Suprapubic skin (tissue), 4 donors: Measurements from ENCODE around the gene NTM. TPM values are rescaled to one million over a fixed set of nuclear protein-coding genes. Genes with fewer than 3 reads are reported as not detected.

Experiments used
- DNase-seq, 2 donors: peaks; one replicate each; pipeline ENCODE4 v3.0.0-alpha.2; 2019; ENCODE audit warnings: low spot score in 2 of 2
- H3K27ac ChIP-seq: fragments of 200-600 bp; sonication (generic); one replicate; pipeline ENCODE4 v1.5.1; 2019
- H3K27me3 ChIP-seq: fragments of 200-600 bp; sonication (generic); one replicate; pipeline ENCODE4 v1.5.1; 2019
- H3K36me3 ChIP-seq: fragments of 200-600 bp; sonication (generic); one replicate; pipeline ENCODE4 v1.5.1; 2019
- H3K4me1 ChIP-seq: fragments of 200-600 bp; sonication (generic); one replicate; pipeline ENCODE4 v1.5.1; 2019
- H3K4me3 ChIP-seq: fragments of 200-600 bp; sonication (generic); one replicate; pipeline ENCODE4 v1.5.1; 2019; ENCODE audit warnings: mild to moderate bottlenecking
- H3K9me3 ChIP-seq: fragments of 200-600 bp; sonication (generic); one replicate; pipeline ENCODE4 v1.5.1; 2019
- EP300 ChIP-seq: sonication (generic); formaldehyde crosslinking; IDR thresholded peaks from one replicate; pipeline ENCODE4 v1.6.1; 2017; ENCODE audit warnings: antibody characterized with exemption
- POLR2A ChIP-seq, 2 donors: fragments of 450-650 bp; IDR thresholded peaks; one replicate each; pipeline ENCODE4 v1.6.1; 2017; ENCODE audit warnings: antibody characterized with exemption in 2 of 2, mild to moderate bottlenecking in 2 of 2, moderate library complexity in 2 of 2
- POLR2AphosphoS5 ChIP-seq, 3 donors: sonication (generic); formaldehyde crosslinking; IDR thresholded peaks; one replicate each; pipeline ENCODE4 v1.6.1; 2017; ENCODE audit warnings: antibody characterized with exemption in 3 of 3
- WGBS: methylation state at CpG from one replicate; pipeline ENCODE4 v1.1.5; 2018; 5-methylcytosine and 5-hydroxymethylcytosine counted together
- total RNA-seq, 4 donors: library from RNA; depleted of rRNA; stranded (reverse); fragments of >200 nt; gene quantifications; one replicate each; pipeline ENCODE4 v1.1.0, GENCODE V29; 2016
- TF ChIP-seq, protein P1 (sequence below), 2 donors: fragments of 200-600 bp in 1 of 2; fragments of 450-650 bp in 1 of 2; sonication (generic) in 1 of 2; IDR thresholded peaks; one replicate each; pipeline ENCODE4 v1.5.1; 2016 to 2019; ENCODE audit warnings: antibody characterized with exemption in 2 of 2, mild to moderate bottlenecking in 1 of 2, moderate library complexity in 1 of 2

The NTM gene
- total RNA-seq, 4 donors from 2014 or later, result 0.19 to 19.1 (median 2.1) TPM

DNA sequence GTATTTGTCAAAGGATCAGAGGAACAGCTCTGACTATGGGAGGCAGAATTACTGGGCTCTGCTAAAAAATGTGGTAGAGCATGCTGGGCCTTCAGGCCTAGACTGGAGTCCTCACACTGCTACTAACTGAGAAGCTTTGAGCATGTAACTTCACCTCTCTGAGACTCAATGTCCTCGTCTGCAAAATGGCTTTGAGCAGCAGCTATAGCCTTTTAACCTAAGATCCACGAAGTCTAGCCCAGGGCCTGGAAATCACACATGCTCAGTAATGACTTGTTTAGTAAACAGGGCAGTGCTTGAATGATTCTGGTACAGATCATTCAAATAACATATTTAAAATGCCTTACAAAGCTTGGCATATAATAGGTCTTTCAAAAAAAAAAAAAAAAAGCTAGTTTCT lies 221.7 kb downstream of the NTM start:
- Histone ChIP-seq H3K36me3 (no peaks in the 10 kb centered on the region), H3K27me3 (no peaks in the 10 kb centered on the region), H3K9me3 (no peaks in the 10 kb centered on the region), H3K4me1 (no peaks in the 10 kb centered on the region), H3K27ac (no peak overlapping the region), H3K4me3 (no peak overlapping the region)
- TF ChIP-seq, protein P1, sequence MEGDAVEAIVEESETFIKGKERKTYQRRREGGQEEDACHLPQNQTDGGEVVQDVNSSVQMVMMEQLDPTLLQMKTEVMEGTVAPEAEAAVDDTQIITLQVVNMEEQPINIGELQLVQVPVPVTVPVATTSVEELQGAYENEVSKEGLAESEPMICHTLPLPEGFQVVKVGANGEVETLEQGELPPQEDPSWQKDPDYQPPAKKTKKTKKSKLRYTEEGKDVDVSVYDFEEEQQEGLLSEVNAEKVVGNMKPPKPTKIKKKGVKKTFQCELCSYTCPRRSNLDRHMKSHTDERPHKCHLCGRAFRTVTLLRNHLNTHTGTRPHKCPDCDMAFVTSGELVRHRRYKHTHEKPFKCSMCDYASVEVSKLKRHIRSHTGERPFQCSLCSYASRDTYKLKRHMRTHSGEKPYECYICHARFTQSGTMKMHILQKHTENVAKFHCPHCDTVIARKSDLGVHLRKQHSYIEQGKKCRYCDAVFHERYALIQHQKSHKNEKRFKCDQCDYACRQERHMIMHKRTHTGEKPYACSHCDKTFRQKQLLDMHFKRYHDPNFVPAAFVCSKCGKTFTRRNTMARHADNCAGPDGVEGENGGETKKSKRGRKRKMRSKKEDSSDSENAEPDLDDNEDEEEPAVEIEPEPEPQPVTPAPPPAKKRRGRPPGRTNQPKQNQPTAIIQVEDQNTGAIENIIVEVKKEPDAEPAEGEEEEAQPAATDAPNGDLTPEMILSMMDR (IDR thresholded peaks at IDR 0.05), result no peak
- TF ChIP-seq EP300 (no peak), POLR2AphosphoS5 (IDR thresholded peaks at IDR 0.05) (no peak), POLR2A (IDR thresholded peaks at IDR 0.05) (no peak)
- WGBS, result 72% methylated on average over 2 of the region's 2 CpGs
- no peak for DNase-seq

DNA sequence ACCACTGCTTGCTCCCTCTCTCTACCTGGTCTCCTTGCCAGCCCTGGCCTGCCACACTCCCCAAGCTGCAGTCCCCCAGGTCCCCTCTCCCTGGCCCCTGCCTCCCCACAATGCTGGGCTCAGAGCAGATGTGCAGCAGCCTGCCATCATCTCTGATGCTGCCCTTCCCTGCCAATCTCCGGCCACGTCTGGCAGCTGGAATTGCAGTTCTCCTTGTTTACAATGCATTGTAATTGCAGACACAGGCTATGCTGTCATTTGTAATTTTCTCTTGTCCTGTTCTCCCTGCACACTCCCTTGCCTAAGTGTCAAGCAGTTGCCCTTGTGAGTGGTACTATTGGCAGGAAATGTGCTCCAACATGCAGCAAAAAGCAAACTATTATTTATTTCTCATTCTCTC lies 222.3 kb downstream of the NTM start:
- WGBS, result 63% methylated on average over 2 of the region's 2 CpGs
- H3K27ac ChIP-seq, result no peak overlapping the region
- DNase-seq, result no peak

DNA sequence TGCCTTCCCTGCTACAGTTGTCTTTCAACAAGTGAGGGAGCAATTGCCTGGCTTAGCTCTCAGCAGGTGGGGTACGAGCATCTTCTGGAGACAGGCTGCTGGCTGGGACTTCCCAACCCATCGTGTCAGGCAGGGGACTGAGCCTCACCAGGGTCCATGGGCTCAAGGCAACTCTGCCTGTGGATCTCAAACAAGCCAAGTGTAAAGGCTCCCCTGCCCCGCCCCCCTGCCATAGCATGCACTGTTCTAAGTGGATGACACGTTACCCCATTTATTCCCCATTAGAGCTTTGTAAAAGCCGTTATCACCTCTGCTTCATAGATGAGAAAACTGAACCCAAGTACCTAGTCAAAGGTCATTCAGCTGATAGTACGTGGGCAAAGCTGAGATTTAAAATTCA lies 222.9 kb downstream of the NTM start:
- H3K36me3 ChIP-seq, result no peaks in the 10 kb centered on the region
- no peak overlapping the region for H3K27ac ChIP-seq
- TF ChIP-seq EP300 (no peak), POLR2A (IDR thresholded peaks at IDR 0.05) (no peak), POLR2AphosphoS5 (IDR thresholded peaks at IDR 0.05) (no peak)
- TF ChIP-seq, protein P1 (IDR thresholded peaks at IDR 0.05), result no peak
- no peaks in the 10 kb centered on the region for H3K4me1 ChIP-seq
- no peak overlapping the region for H3K4me3 ChIP-seq
- WGBS, result 61% methylated on average over 6 of the region's 6 CpGs
- DNase-seq, result no peak
- no peaks in the 10 kb centered on the region for H3K27me3 ChIP-seq
- H3K9me3 ChIP-seq, result no peaks in the 10 kb centered on the region

More for the DNA sequence above, 222.3 kb downstream of the NTM start:
- H3K9me3 ChIP-seq, result no peaks in the 10 kb centered on the region
- TF ChIP-seq, protein P1 (IDR thresholded peaks at IDR 0.05), result no peak
- TF ChIP-seq POLR2AphosphoS5 (IDR thresholded peaks at IDR 0.05) (no peak), POLR2A (IDR thresholded peaks at IDR 0.05) (no peak), EP300 (no peak)
- no peaks in the 10 kb centered on the region for H3K27me3 ChIP-seq
- no peaks in the 10 kb centered on the region for H3K4me1 ChIP-seq
- no peaks in the 10 kb centered on the region for H3K36me3 ChIP-seq
- H3K4me3 ChIP-seq, result no peak overlapping the region

DNA sequence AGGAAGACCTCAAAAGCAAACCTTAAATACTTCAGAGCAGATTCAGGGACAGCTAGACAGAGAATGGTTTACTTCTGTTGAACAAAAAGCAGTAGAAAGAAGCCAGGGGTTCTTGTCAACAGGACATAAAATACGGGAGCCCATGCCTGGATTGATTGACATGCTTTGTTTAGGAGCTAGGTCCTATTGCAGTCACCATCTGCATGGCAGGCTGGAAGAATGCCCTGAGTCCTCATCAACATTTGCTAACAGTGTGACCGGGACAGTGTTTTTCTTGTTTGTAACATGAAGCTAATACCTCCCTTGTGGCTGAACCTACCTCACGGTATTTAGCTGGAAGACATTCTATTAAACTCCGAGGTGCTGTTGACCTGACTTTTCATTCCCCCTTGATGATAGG lies 225.4 kb downstream of the NTM start:
- DNase-seq, result no peak
- Histone ChIP-seq H3K4me1 (no peaks in the 10 kb centered on the region), H3K36me3 (no peaks in the 10 kb centered on the region), H3K4me3 (no peak overlapping the region), H3K27me3 (no peaks in the 10 kb centered on the region), H3K27ac (no peak overlapping the region), H3K9me3 (no peaks in the 10 kb centered on the region)
- WGBS, result 49% methylated on average over 4 of the region's 4 CpGs
- TF ChIP-seq POLR2A (IDR thresholded peaks at IDR 0.05), result no peak

DNA sequence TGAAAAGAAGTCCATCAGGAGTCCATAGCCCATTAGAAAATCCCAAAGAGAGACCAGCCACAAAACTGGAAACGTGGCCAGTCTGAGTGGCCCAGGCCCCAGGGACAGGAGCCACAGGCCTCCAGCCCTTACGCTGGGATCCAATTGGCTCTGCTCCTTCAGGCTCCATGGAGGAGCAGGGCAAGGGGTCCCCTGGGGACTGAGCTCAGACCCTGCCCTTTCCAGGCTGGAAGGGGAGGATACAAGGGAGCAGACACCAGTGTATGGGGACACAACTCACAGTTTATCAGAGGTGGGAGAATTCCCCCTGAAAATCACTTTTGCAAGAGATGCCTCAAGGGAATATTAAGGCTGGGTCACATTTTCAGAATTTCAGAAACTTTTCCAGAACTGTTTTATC lies 227.5 kb downstream of the NTM start:
- Histone ChIP-seq H3K36me3 (no peaks in the 10 kb centered on the region), H3K4me3 (no peak overlapping the region), H3K4me1 (no peaks in the 10 kb centered on the region), H3K27me3 (no peaks in the 10 kb centered on the region), H3K9me3 (no peaks in the 10 kb centered on the region), H3K27ac (no peak overlapping the region)
- TF ChIP-seq POLR2AphosphoS5 (IDR thresholded peaks at IDR 0.05), result no peak
- DNase-seq, result no peak
- WGBS, result 83% methylated on average over 1 of the region's 2 CpGs

DNA sequence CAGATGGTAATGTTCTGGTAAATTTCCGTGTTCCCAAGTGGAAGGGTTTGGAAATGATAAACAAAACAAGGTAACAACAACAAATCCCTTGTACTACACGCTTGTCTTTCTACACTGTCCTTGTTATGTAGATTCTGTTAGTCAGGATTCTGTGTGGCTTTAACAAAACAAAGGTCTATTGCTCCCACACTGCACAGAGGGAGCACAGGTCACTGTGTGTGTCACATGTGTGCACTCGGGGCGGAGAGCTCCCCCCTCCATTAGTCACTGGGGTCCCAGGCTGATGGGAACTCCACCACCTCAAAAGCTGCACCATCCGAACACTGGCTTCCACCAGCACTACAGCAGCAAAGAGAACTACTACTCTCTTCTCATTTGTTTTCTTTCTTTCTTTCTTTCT lies 227.9 kb downstream of the NTM start:
- Histone ChIP-seq H3K27me3 (no peaks in the 10 kb centered on the region), H3K27ac (no peak overlapping the region), H3K9me3 (no peaks in the 10 kb centered on the region), H3K4me3 (no peak overlapping the region), H3K4me1 (no peaks in the 10 kb centered on the region), H3K36me3 (no peaks in the 10 kb centered on the region)
- 64% methylated on average over 5 of the region's 5 CpGs for WGBS
- TF ChIP-seq POLR2A (IDR thresholded peaks at IDR 0.05), result no peak
- TF ChIP-seq, protein P1 (IDR thresholded peaks at IDR 0.05), result no peak
- TF ChIP-seq POLR2AphosphoS5 (IDR thresholded peaks at IDR 0.05), result no peak
- TF ChIP-seq EP300, result no peak
- DNase-seq, result no peak
